HG02798 (cell line): ENCODE measurements around the gene COX20.

Source experiments
- ATAC-seq: cut with Tn5 transposase; IDR thresholded peaks from one replicate; pipeline ENCODE4 v1.9.1; 2021; ENCODE audit warnings: mild to moderate bottlenecking; ENCODE audit not compliant: unreplicated experiment, poor library complexity

COX20 gene

GRCh38 chr1:244868484-244869363 is 33.3 kb downstream of the COX20 start:
- no peak for ATAC-seq

DNA sequence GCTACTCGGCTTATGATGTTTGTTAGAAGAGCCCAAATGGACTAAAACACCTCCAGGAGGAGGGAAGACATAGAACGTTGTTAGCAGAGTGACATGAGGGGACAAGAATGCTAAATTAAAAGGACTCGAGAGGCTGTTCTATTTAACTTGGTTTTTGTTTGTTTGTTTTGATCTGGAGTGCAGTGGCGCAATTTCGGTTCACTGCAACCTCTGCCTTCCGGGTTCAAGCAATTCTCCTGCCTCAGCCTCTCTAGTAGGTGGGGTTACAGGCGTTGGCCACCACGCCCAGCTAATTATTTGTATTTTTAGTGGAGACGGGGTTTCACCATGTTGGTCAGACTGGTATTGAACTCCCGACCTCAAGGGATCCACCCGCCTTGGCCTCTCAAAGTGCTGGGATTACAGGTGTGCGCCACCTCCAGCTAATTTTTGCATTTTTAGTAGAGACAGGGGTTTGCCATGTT is 33.9 kb downstream of the COX20 start:
- no peak for ATAC-seq

DNA sequence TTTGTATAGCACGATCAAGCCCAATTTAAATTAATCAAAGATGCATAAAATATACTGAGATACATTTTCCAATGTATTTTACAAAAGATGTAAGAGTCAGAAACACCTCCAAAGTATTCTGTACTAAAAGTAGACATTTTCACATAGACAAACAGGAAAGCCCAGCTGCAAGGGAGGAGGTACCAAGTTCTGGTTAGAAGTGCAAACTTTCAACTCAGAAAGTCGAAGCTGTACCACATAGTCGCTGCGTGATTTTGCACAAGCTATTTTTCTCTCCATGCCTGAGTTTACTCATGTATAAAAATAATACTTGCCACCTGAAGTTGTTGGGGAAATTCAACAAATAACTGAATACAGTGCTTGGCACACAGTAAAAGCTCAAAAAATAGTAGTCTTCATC is 34.5 kb downstream of the COX20 start:
- ATAC-seq, result no peak

- no peak for ATAC-seq
These were observed 39.6 kb downstream of the COX20 start for GRCh38 chr1:244874974-244875579.

- ATAC-seq, result no peak
These were observed 40.9 kb downstream of the COX20 start for GRCh38 chr1:244876228-244876910.

GRCh38 chr1:244878681-244879080 is 43.2 kb downstream of the COX20 start:
- ATAC-seq, result no peak

GRCh38 chr1:244881552-244882280 is 46.3 kb downstream of the COX20 start:
- no peak for ATAC-seq

- ATAC-seq, result no peak
These were observed 51.8 kb downstream of the COX20 start for GRCh38 chr1:244887281-244887680.

GRCh38 chr1:244893836-244894235 is 58.4 kb downstream of the COX20 start:
- no peak for ATAC-seq
